ENCODE data around the gene UGT3A1. TPM values are rescaled to one million over a fixed set of nuclear protein-coding genes. Genes with fewer than 3 reads are reported as not detected.
"Not testable (repeated sequence)": the region's sequence is repeated elsewhere in the genome, so short reads cannot be mapped to it uniquely, and the experiment has no call there.

UGT3A1 gene
- total and polyA plus RNA-seq, 10 of the 15 experiments (the other 5 are each of a cell fraction or from before 2014, with no cell fraction given) = not detected

GRCh38 chr5:36022246-36022645 is 31.1 kb upstream of the UGT3A1 start:
- H3K4me1 ChIP-seq (ENCODE audit: control insufficient read depth, insufficient read depth, low read length); H3K9ac ChIP-seq (ENCODE audit: control insufficient read depth, insufficient read depth, low read length); in situ Hi-C loops (cut with MboI); H3K4me2 ChIP-seq (ENCODE audit: control insufficient read depth, insufficient read depth); H3K36me3 ChIP-seq (ENCODE audit: control insufficient read depth in 2 of 2, insufficient read depth in 2 of 2, low read length in 1 of 2); H3K27me3 ChIP-seq (replicated peaks in 1 of 2; ENCODE audit: control insufficient read depth in 2 of 2, insufficient read depth in 2 of 2, low read length in 1 of 2); CTCF ChIA-PET; SMC1A ChIA-PET (ENCODE audit: uncharacterized antibody, unreplicated experiment); intact Hi-C loops (cut with micrococcal nuclease; ENCODE audit: unreplicated experiment); BruUV-seq (replicated peaks); H3K27ac ChIP-seq (ENCODE audit: control insufficient read depth, insufficient read depth); H3K4me3 ChIP-seq; RAD21 ChIA-PET (ENCODE audit: unreplicated experiment); H3K79me2 ChIP-seq (ENCODE audit: control insufficient read depth, insufficient read depth, low read length); DNase-seq (ENCODE audit: low read depth, low spot score); FAIRE-seq; POLR2A ChIA-PET; H3K9me3 ChIP-seq (replicated peaks; ENCODE audit: control insufficient read depth, insufficient read depth, low read length); ATAC-seq; H4K20me1 ChIP-seq (ENCODE audit: control insufficient read depth, insufficient read depth); H2AFZ ChIP-seq (ENCODE audit: control insufficient read depth, low read depth, low read length): not testable (repeated sequence)
- WGBS (ENCODE audit: insufficient coverage, insufficient replicate concordance, low lambda C conversion rate, missing lambda C conversion rate) = 47% methylated on average over 6 of the region's 6 CpGs

DNA sequence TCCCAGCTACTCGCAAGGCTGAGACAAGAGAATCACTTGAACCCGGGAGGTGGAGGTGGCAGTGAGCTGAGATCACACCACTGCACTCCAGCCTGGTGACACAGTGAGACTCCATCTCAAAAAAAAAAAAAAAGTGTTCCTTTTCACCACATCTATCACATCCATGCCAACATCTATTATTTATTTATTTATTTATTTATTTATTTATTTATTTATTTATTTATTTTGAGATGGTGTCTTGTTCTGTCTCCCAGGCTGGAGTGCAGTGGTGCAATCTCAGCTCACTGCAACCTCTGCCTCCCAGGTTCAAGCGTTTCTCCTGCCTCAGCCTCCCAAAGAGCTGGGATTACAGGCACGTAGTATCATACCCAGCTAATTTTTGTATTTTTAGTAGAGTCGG is 28.4 kb upstream of the UGT3A1 start:
- in situ Hi-C loops (cut with MboI); H3K4me1 ChIP-seq (ENCODE audit: control insufficient read depth, insufficient read depth, low read length); SMC1A ChIA-PET (ENCODE audit: uncharacterized antibody, unreplicated experiment); H3K79me2 ChIP-seq (ENCODE audit: control insufficient read depth, insufficient read depth, low read length); BruUV-seq (replicated peaks); POLR2A ChIA-PET; ATAC-seq; RAD21 ChIA-PET (ENCODE audit: unreplicated experiment); DNase-seq (ENCODE audit: low read depth, low spot score); H4K20me1 ChIP-seq (ENCODE audit: control insufficient read depth, insufficient read depth); H3K9me3 ChIP-seq (replicated peaks; ENCODE audit: control insufficient read depth, insufficient read depth, low read length); H3K27me3 ChIP-seq (replicated peaks in 1 of 2; ENCODE audit: control insufficient read depth in 2 of 2, insufficient read depth in 2 of 2, low read length in 1 of 2); H2AFZ ChIP-seq (ENCODE audit: control insufficient read depth, low read depth, low read length); FAIRE-seq; H3K27ac ChIP-seq (ENCODE audit: control insufficient read depth, insufficient read depth); CTCF ChIA-PET; intact Hi-C loops (cut with micrococcal nuclease; ENCODE audit: unreplicated experiment); H3K4me2 ChIP-seq (ENCODE audit: control insufficient read depth, insufficient read depth); H3K9ac ChIP-seq (ENCODE audit: control insufficient read depth, insufficient read depth, low read length); H3K36me3 ChIP-seq (ENCODE audit: control insufficient read depth in 2 of 2, insufficient read depth in 2 of 2, low read length in 1 of 2); H3K4me3 ChIP-seq: not testable (repeated sequence)
- 18% methylated on average over 5 of the region's 5 CpGs for WGBS (ENCODE audit: insufficient coverage, insufficient replicate concordance, low lambda C conversion rate, missing lambda C conversion rate)

DNA sequence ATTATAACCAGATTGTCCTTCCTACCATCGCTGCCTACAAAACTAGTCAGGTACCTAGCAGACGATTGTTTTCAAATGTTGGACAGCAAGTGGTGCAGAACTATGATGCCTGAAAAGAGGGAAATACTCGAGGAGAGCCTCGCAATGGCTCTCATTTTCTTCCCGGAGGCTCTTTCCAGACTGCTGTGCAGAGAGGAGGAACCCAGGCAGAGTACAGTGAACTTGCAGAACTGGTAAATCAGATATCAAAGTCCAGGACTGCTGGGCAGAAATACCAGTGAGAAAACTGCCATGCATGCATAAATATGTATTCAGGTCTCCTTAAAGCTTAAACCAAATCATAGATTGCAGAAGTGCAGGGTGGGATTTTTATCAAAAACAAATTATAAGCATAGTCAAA is 26.4 kb upstream of the UGT3A1 start:
- intact Hi-C loops (cut with micrococcal nuclease; ENCODE audit: unreplicated experiment) = no loop called here
- Histone ChIP-seq H3K27me3 (replicated peaks in 1 of 2; ENCODE audit: control insufficient read depth in 2 of 2, insufficient read depth in 2 of 2, low read length in 1 of 2) (no peaks in the 10 kb centered on the region), H2AFZ (ENCODE audit: control insufficient read depth, low read depth, low read length) (no peak overlapping the region), H3K9me3 (replicated peaks; ENCODE audit: control insufficient read depth, insufficient read depth, low read length) (peaks cover 4% of the 10 kb centered on the region; the same call in 1 of the 3 replicates), H3K4me1 (ENCODE audit: control insufficient read depth, insufficient read depth, low read length) (no peaks in the 10 kb centered on the region), H3K4me3 (no peak overlapping the region), H3K79me2 (ENCODE audit: control insufficient read depth, insufficient read depth, low read length) (no peaks in the 10 kb centered on the region), H4K20me1 (ENCODE audit: control insufficient read depth, insufficient read depth) (no peaks in the 10 kb centered on the region), H3K9ac (ENCODE audit: control insufficient read depth, insufficient read depth, low read length) (no peak overlapping the region), H3K4me2 (ENCODE audit: control insufficient read depth, insufficient read depth) (no peak overlapping the region), H3K36me3 (ENCODE audit: control insufficient read depth in 2 of 2, insufficient read depth in 2 of 2, low read length in 1 of 2) (no peaks in the 10 kb centered on the region), H3K27ac (ENCODE audit: control insufficient read depth, insufficient read depth) (no peak overlapping the region)
- SMC1A ChIA-PET (ENCODE audit: uncharacterized antibody, unreplicated experiment) = no interaction called here
- FAIRE-seq = no peak
- in situ Hi-C loops (cut with MboI) = no loop called here
- BruUV-seq (replicated peaks) = no TSS peak
- POLR2A ChIA-PET = no interaction called here
- no peak for ATAC-seq
- WGBS (ENCODE audit: insufficient coverage, insufficient replicate concordance, low lambda C conversion rate, missing lambda C conversion rate) = 42% methylated on average over 5 of the region's 5 CpGs
- RAD21 ChIA-PET (ENCODE audit: unreplicated experiment) = no interaction called here
- CTCF ChIA-PET = no interaction called here
- DNase-seq (ENCODE audit: low read depth, low spot score) = no peak
- TF ChIP-seq NR2C2 (IDR thresholded peaks at IDR 0.05; ENCODE audit: borderline replicate concordance, control insufficient read depth, insufficient read length, low read depth) = no peak
- no peak for TF ChIP-seq STAT3 (IDR thresholded peaks at IDR 0.05; ENCODE audit: low read depth, low read length)
- TF ChIP-seq WRNIP1 (IDR thresholded peaks at IDR 0.05; ENCODE audit: borderline replicate concordance, low read depth, low read length) = no peak
- no peak for TF ChIP-seq GABPA (IDR thresholded peaks at IDR 0.05; ENCODE audit: low read depth)
- no peak for TF ChIP-seq SREBF1 (IDR thresholded peaks at IDR 0.05; ENCODE audit: low read length)
- TF ChIP-seq MEF2A (IDR thresholded peaks at IDR 0.05; ENCODE audit: insufficient read depth, low read depth, low read length) = no peak
- TF ChIP-seq CBX5 (IDR thresholded peaks at IDR 0.05; ENCODE audit: low read depth) = no peak
- TF ChIP-seq CHD4 (IDR thresholded peaks at IDR 0.05) = no peak
- TF ChIP-seq KAT2A (conservative IDR thresholded peaks at IDR 0.05; ENCODE audit: control insufficient read depth, low read depth, low read length) = no peak
- TF ChIP-seq ZBTB33 (IDR thresholded peaks at IDR 0.05) = no peak
- TF ChIP-seq PAX8 (IDR thresholded peaks at IDR 0.05) = no peak
- TF ChIP-seq IKZF1 (conservative IDR thresholded peaks at IDR 0.05) = no peak
